Activated T-helper 1 cell treated with anti-CD3 and anti-CD28 coated beads, Interleukin-2, amount 50 U/mL, for 16 hours (primary cell): ENCODE results near the gene ELMO1.

Source experiments
- DNase-seq, 2 donors: peaks; one replicate each; pipeline ENCODE4 v3.0.0-alpha.2; 2020; ENCODE audit warnings: low read depth in 1 of 2, low spot score in 1 of 2

ELMO1 gene

DNA sequence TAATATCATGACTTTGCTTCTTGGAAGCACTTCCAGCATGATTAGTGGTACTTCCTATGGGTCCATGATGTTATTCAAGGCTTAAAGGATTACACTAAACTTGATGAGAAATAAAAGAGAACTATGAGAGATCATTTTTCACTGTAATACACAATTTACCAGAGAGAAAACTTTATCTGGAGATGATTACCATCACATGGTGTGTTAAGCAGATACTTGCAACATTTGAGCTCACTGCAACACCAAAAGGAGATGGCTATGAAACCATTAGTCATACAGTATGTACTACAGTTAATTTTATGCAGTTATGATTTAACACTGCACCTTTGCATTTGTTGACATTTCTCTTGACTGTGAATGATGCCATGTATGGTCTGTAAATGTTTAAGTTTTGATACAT is 413.0 kb downstream of the ELMO1 start:
- DNase-seq = no peak

DNA sequence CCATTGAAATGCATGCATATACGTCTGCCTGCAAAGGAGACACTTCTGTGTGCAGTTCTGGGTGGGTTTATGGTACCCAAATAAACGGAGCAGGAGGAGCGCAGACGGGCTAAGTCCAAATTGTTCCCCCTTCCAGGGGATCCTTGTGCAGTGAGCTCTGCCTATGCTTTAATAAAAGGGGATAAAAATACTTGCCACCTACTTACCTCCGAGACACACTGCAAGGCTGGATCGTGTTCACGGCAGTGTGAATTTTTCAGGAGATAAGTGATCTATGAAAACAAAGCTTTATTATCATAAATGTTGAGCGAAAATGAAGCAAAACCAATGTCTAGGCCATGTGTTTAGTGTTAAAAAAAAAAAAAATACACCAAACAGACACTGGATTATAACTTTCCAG is 415.5 kb downstream of the ELMO1 start:
- no peak for DNase-seq

- no peak for DNase-seq
These were observed 416.4 kb downstream of the ELMO1 start for GRCh38 chr7:37032258-37032601.

DNA sequence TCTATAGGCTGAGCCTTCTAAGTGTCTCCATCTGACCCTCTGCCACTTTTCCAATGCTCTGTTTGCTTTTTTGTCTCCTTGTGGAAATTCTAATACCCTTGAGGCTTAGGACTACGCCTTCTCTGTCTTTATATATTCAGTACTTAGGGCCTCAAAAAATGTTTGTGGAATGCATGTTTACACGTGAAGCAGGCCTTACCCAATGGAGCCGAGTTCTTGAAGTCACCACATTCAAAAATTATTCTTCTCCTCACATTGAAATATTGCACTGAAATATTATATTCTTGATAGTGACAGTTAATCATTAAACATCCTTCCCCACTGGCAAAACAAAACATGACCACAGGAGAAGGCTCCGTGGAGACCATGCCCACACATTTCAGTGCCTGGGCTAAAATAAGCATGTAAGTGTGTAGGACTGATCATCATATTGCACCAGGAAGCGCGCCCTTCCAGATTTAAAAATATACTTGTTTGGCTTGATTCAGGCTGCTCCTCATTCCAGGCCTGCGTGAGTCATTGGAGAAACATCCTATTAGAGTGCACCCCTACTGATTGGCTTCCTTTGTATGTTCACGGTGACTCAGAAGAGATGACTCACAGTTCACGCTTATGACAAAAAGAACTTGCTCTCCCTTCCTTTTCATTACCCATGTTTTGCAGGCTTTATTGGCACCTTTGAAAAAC is 416.9 kb downstream of the ELMO1 start:
- peak in 1 of 2 donors; percentile 3 for DNase-seq

DNA sequence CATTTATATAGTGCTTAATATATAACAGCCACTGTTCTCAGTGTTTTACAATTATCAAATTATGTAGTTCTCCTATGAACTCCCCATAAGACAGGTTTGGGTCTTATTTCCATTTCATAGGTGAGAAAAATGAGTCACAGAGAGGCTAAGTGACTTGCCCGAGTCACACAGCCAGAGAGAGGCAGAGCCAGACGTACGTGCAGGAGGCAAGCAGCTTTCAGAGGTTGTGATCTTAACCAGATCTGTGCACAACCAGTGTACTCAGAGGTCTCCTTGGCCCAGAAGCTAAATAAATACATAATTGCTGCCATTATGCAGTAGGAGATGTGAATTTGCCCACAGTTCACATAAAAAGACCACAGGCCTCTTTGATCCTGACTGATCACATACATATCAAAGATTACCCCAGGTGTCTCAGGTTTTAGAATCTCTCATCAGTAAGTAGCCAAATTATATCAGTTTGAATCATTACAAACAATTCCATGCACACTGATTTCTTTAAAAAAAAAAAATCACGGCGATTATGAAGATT is 419.7 kb downstream of the ELMO1 start:
- no peak for DNase-seq

DNA sequence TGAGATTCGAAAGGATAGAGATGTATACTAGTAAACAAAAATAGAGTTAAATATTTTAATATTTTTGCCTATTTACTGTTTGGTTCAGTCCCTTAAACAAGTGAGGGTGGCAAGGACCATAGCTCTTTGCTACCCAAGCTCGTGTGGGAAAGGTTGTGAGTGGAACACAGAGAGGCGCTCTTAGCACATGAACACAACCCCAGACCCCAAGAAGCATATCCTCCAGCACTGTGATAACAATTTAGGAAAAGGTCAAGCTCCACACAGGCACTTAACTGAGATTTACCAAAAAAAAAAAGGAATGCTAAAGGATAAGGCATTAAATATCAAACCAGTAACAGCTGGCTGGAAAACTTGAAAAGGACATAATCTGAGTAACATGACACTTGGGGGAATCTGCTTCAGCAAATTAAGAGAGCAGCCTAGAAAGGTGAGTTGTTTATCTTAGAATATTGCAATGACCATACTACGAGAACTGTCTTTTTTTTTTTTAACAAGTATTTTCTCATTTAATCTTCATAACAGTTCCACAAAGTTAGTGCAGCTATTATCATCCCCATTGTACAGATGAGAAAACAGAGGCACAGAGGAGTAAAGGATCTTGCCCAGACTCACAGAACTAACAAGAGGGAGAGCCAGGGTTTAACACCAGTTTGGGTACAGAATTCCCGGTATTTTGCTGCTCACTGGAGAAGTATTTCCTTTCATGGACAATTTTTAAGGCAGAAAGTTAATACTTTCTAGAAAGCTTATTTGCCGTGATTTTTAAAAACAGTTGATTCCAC is 420.9 kb downstream of the ELMO1 start:
- no peak for DNase-seq

DNA sequence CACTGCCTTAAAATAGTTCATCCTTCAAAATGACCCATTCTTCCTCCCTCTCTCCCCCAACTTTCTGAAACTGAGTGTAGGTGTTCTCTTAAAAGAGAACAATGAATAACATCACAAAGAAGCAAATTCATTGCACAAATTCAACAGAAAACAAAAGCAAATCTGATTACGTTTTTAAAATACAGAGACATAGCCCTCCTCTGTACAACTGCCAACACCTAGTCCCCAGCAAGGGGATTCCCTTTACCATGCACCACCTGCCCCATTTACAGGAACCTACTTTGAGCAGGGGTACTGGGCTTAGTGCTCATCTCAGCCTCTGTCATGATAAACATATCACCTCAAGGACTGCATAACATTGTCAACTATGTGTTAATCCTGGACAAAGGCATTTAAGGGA is 421.6 kb downstream of the ELMO1 start:
- DNase-seq = no peak

- no peak for DNase-seq
These were observed 429.7 kb downstream of the ELMO1 start for GRCh38 chr7:37018954-37019353.

DNA sequence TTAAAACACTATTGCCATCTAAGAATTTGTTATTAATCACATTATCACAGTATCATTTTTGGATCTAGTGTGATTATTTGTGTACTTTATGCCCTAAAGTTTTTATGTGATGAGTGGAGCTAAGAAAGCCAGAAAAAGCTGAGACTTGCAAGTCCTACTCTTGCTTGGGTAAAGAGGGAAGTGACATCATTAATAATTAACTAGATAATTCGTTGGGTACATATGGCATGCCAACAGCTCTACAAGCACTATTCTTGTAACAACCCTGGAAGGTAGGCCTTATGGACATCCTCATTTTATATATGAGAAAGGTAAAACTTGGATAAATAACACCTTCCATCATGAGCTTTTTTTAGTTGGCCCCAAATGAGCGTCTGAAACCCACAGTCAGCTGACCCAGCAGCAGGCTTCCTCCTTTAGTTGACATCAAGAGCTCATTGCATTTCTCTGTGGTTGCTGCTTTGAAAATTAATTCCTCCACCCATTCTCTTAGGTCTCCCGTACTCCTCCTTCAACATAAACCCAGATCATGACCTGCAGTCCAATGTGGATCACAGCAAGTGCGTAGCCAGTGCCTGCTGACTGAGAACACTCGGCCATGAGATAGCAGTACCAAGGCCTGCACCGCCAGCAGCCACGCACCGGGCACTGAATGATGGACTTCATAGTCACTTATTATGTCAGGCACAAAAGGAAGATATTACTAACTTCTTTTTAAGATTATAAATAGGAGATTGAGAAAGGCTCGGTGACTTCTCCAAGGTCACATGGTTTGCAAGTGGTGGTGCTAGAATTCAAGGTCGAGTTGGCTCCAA is 432.4 kb downstream of the ELMO1 start:
- DNase-seq = no peak

DNA sequence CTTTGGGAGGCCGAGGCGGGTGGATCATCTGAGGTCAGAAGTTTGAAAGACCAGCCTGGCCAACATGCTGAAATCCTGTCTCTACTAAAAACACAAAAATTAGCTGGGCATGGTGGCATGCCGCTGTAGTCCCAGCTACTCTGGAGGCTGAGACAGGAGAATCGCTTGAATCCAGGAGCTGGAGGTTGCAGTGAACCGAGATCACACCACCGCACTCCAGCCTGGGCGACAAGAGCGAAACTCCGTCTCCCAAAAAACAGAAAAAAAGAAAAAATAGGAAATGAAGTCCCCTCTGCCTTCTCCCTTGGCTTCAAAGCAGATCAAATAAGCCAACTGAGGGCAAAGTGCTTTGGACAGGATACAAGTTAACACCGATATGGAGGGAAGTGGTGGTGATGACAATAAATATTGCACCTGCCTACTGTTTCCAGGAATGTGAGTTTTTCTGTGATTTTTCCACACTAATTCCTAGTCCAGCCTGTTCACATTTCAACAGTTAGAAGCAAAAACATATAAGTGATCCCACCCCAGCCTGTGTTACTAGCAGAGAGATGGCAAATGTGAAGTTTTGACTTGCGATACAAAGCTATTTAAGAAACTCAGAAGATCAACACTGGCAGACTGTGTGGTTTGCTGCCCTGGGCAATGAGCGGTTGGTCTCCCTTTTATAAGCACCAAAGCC is 433.2 kb downstream of the ELMO1 start:
- no peak for DNase-seq

DNA sequence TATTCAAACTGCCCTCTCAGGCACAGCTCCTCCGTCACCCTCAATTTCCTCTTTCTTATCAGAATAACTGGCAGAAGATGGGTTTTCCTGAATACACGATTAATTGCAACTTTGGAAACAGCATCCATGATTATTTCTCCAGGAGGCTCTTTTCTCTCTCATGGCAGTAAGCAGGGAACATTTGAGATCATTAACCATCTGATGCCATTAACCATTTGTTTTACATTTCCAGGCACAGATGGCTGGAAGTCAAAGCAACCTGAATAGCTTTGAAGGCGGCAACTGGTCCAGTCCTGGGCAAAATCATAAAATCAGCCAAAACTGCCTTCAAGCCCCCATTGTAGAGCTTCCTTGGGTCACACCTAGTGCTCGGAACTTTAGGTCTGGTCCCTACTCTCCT is 434.9 kb downstream of the ELMO1 start:
- DNase-seq = no peak

DNA sequence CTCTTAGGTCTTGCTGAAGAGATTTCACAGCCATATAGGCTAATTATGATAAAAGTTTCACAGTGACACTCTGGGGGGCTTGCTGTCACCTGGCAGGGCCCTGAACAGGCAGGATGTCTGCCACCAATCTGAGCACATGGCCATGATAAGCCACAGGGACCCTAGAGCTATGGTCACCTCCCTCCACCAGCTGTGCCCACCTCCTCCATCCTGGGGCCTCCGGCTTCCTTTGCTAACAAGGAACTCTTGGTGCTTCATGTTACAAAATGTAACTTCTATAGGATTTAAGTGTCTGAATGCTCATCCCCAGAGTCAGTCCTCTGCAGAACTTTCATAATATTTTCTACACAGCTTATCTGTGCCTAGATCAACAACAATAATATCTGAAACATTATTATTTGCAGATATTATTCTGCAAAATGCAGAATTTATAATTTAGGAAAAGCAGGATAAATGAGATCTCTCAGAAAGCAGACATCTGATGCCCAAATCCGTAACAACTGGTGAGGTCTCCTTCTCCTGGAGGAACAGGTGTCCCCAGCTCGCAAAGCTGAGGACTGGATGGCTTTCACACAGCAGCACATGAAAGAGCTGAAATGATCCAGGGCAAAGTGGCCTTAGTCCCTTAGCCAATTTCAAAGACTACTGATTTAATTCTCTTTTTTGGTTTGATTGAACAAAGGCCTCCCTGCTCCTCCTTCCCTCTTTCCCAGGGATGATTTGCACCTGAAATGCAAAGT is 437.3 kb downstream of the ELMO1 start:
- DNase-seq = no peak

GRCh38 chr7:37009125-37009675 is 439.5 kb downstream of the ELMO1 start:
- DNase-seq = no peak

- DNase-seq = no peak
These were observed 441.0 kb downstream of the ELMO1 start for GRCh38 chr7:37007691-37008090.

- DNase-seq = no peak
These were observed 441.4 kb downstream of the ELMO1 start for GRCh38 chr7:37007268-37007667.

GRCh38 chr7:37006764-37007163 is 441.9 kb downstream of the ELMO1 start:
- no peak for DNase-seq

DNA sequence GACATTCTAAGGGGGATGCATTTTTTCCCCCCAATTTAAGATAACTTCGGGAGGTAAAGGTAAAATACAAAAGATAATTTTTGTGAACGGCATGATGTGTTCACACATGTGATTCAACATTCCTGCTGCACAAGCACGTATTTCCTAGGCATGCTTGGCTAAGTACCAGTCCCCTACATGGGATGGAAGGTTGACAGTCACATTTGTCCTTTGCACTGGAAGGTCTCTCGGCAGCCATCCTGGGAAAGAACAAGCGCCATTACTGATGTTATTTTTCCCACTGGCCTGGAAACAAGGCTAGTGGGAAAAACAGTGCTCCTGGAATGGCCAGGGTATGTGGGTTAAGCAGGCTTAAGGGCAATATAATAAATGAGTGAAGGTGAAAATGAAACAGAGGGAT is 448.2 kb downstream of the ELMO1 start:
- no peak for DNase-seq

GRCh38 chr7:36999626-37000485 is 448.8 kb downstream of the ELMO1 start:
- no peak for DNase-seq

DNA sequence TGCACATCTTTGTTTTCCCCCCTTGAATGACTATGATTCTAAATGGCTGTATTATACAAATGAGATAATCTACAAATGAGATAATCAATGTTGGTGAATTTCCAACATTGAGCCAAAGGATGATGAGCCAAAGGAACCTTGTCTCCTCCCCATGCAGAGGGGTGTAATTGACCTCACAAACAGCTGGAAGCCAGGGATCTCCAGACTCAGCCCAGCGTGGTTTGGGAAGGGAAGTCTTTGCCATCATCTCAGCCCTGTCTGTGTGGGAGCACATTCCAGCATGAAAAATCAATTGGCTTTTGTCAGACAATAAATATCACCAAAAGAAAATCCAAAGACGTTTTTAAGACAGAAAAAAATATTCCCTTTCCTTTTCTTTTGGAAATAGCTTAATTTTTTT is 452.9 kb downstream of the ELMO1 start:
- no peak for DNase-seq
